Measurements from ENCODE around the gene ATXN7L1.

ATXN7L1 gene

DNA sequence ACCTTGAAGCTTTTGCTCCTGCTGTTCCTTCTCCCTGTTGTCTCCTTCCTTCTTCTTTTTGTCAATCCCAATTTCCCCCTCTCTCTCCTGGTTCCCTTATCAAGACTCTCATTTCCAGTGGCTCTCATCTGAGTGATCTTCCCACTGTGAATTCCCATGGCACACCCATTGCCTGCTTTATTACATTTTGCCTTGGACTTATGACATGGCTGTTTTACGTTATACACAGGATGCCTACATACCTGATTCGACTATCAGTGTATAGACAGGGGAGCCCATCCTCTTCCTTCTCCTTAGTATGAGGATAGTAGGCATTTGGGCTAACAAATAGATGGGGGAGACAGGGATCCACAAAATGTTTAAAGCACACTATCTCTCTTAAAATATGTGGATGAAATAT lies 255.2 kb downstream of the ATXN7L1 start:
- H3K4me1 Mint-ChIP-seq (ENCODE audit: low read depth) = no peaks in the 10 kb centered on the region
- DNase-seq (ENCODE audit: low spot score) = no peak
- H3K27ac Mint-ChIP-seq = no peak overlapping the region
- H3K36me3 Mint-ChIP-seq (ENCODE audit: low read depth) = peaks cover 23% of the 10 kb centered on the region
- no peaks in the 10 kb centered on the region for H3K27me3 Mint-ChIP-seq (ENCODE audit: low read depth)
- H3K4me3 Mint-ChIP-seq = no peak overlapping the region
- H3K9me3 Mint-ChIP-seq = peaks cover 8% of the 10 kb centered on the region

DNA sequence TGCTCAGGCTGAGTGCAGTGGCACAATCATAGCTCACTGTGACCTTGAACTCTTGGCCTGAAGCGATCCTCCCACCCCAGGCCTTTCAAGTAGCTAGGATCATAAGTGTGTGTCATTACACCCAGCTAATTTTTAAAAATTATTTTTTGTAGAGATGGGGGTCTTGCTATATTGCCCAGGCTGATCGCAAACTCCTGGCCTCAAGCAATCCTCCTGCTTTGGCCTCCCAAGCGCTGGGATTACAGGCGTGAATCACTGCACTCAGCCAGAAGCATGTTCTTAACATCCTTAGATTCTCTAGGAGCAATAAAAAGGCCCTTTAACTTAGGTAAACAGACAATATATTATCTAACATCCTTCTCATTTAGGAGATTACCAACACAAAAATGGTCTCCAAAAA lies 256.8 kb downstream of the ATXN7L1 start:
- no peak overlapping the region for H3K27ac Mint-ChIP-seq
- no peaks in the 10 kb centered on the region for H3K9me3 Mint-ChIP-seq
- H3K36me3 Mint-ChIP-seq (ENCODE audit: low read depth) = peaks cover 14% of the 10 kb centered on the region
- H3K4me1 Mint-ChIP-seq (ENCODE audit: low read depth) = no peaks in the 10 kb centered on the region
- no peak for DNase-seq (ENCODE audit: low spot score)
- H3K4me3 Mint-ChIP-seq = no peak overlapping the region
- no peaks in the 10 kb centered on the region for H3K27me3 Mint-ChIP-seq (ENCODE audit: low read depth)

DNA sequence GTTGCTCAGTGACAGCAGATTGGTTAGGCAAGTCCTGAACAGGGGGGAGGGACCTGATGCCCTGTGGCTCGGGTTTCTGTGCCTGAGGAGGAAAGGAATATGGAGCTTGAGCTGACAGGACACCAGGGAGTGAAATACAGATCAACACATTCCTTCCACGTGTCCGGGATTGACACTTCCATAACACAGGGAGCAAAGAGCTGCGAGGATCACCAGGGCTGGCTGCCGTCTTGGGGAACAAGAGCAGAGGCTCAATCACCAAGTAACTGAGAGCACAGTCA lies 258.4 kb downstream of the ATXN7L1 start:
- DNase-seq (ENCODE audit: low spot score) = no peak
- Mint-ChIP-seq H3K27ac (no peak overlapping the region), H3K36me3 (ENCODE audit: low read depth) (peaks cover 16% of the 10 kb centered on the region), H3K4me3 (no peak overlapping the region), H3K4me1 (ENCODE audit: low read depth) (no peaks in the 10 kb centered on the region), H3K27me3 (ENCODE audit: low read depth) (no peaks in the 10 kb centered on the region), H3K9me3 (no peaks in the 10 kb centered on the region)

DNA sequence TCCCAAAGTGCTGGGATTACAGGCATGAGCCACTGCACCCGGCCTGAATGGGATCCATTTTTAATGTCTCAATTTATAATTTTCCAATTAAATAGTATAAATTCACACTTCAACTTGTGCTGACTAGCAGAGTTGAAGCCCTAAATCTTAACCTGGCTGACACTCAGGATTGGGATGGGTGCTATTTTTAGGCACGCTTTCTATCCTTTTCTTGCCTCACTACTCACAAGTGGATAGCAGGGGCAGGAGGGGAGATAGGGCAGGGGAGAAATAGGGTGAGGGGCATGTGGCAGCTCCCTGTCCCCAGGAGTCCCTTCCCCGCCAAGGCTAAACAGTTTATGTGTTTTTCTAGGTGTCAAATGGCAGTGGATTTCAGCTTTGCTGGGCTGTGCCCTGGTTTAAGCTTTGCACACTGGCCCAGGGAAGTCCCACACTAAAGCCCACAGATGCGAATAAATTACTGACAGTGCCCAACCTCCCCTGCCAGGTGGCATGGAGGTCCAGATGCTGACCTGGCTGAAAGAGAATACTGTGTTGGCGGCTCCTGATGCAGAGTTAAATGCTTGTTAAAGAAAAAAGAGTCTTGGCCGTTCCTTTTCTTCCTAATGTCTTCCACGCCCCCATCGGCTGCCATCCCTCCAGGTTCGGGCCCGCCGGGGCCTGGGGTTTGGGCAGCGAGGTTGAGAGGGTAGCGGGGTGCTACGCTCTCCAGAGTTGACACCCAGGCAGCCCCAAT lies 259.0 kb downstream of the ATXN7L1 start:
- DNase-seq (ENCODE audit: low spot score) = no peak
- no peak overlapping the region for H3K27ac Mint-ChIP-seq
- no peaks in the 10 kb centered on the region for H3K4me1 Mint-ChIP-seq (ENCODE audit: low read depth)
- no peaks in the 10 kb centered on the region for H3K27me3 Mint-ChIP-seq (ENCODE audit: low read depth)
- no peaks in the 10 kb centered on the region for H3K9me3 Mint-ChIP-seq
- peaks cover 16% of the 10 kb centered on the region for H3K36me3 Mint-ChIP-seq (ENCODE audit: low read depth)
- no peak overlapping the region for H3K4me3 Mint-ChIP-seq

DNA sequence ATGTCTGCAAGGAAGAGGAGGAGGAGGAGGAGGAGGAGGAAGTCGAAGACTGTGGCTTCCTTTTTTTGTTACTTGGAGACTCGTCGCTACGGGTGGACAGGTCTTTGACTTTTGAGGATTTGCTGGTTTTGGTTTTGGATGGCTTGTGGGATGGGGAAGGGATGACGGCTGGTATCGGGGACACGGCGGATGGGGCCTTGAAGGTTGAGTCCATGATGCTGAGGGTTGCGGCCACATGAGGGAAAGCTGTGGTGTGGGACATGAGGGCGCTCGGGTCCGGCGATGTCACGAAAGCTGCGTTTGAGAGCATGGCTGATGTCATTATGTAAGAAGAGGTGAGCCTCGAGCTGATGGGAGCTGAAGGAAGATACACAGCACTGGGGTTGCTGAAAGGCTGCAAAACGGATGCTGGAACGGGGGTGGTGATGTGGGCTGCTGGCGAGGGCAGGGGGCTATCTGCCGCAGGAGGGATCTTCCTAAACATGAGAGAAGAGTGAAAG lies 262.0 kb downstream of the ATXN7L1 start:
- Mint-ChIP-seq H3K4me1 (ENCODE audit: low read depth) (no peaks in the 10 kb centered on the region), H3K9me3 (no peaks in the 10 kb centered on the region), H3K4me3 (no peak overlapping the region), H3K27ac (no peak overlapping the region), H3K36me3 (ENCODE audit: low read depth) (peaks cover 11% of the 10 kb centered on the region), H3K27me3 (ENCODE audit: low read depth) (no peaks in the 10 kb centered on the region)
- no peak for DNase-seq (ENCODE audit: low spot score)

DNA sequence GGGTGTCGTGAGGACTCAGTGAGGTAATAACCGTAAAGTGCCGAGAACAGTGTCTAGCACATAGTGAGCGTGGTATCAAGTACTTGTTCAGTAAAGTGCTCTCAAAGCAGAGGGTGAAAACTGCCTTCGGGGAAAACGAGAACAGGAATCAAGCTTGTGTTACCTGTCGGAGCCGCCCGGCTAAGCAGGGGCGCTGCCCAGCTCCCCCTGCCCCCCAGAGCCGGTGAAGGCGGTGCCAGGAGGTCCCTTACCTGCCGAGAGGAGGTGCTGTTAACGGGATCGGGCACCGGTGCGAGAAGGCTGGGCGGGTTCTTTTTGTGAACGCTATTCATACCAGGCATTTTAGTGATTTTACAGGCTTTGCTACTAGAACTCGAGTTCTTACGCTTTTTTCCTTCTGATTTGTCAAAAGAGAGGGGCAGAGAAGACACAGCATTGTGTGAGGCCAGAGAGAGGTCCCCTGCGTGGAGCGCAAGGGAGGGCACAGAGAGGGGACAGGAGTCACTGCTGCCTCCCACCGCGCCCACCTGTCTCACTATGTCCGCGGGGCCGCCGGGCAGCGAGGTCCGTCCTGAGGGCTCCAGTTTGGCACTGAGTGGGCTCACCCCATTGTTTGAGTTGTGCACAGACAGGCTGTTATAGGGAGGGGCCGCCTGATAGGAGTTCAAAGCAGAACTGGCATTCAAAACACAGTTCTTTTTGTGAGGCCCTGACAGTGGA lies 262.6 kb downstream of the ATXN7L1 start:
- no peak overlapping the region for H3K4me3 Mint-ChIP-seq
- no peak for DNase-seq (ENCODE audit: low spot score)
- H3K27me3 Mint-ChIP-seq (ENCODE audit: low read depth) = no peaks in the 10 kb centered on the region
- no peaks in the 10 kb centered on the region for H3K9me3 Mint-ChIP-seq
- H3K4me1 Mint-ChIP-seq (ENCODE audit: low read depth) = no peaks in the 10 kb centered on the region
- peaks cover 10% of the 10 kb centered on the region for H3K36me3 Mint-ChIP-seq (ENCODE audit: low read depth)
- H3K27ac Mint-ChIP-seq = no peak overlapping the region

DNA sequence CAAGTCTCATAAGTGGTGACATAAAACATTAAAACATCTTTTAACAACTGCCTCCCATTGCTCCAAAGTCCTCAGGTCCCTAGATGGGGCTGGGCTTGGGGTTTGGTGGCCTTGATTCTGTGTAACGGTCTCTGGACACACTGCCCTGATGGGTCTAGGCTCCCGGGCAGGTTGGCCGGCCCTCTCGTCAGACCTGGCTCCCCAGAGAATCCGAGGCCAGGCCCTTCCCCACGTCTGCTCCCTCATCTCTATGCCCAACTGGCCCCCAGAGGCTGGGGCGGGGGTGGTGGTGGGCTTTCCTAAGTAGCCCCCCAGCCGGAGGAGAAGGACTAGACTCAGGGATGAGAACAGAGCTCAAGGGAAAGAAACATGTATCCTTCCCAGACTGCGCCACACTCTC lies 263.6 kb downstream of the ATXN7L1 start:
- H3K27me3 Mint-ChIP-seq (ENCODE audit: low read depth) = no peaks in the 10 kb centered on the region
- H3K27ac Mint-ChIP-seq = no peak overlapping the region
- peaks cover 7% of the 10 kb centered on the region for H3K36me3 Mint-ChIP-seq (ENCODE audit: low read depth)
- H3K9me3 Mint-ChIP-seq = no peaks in the 10 kb centered on the region
- H3K4me3 Mint-ChIP-seq = no peak overlapping the region
- DNase-seq (ENCODE audit: low spot score) = no peak
- no peaks in the 10 kb centered on the region for H3K4me1 Mint-ChIP-seq (ENCODE audit: low read depth)

DNA sequence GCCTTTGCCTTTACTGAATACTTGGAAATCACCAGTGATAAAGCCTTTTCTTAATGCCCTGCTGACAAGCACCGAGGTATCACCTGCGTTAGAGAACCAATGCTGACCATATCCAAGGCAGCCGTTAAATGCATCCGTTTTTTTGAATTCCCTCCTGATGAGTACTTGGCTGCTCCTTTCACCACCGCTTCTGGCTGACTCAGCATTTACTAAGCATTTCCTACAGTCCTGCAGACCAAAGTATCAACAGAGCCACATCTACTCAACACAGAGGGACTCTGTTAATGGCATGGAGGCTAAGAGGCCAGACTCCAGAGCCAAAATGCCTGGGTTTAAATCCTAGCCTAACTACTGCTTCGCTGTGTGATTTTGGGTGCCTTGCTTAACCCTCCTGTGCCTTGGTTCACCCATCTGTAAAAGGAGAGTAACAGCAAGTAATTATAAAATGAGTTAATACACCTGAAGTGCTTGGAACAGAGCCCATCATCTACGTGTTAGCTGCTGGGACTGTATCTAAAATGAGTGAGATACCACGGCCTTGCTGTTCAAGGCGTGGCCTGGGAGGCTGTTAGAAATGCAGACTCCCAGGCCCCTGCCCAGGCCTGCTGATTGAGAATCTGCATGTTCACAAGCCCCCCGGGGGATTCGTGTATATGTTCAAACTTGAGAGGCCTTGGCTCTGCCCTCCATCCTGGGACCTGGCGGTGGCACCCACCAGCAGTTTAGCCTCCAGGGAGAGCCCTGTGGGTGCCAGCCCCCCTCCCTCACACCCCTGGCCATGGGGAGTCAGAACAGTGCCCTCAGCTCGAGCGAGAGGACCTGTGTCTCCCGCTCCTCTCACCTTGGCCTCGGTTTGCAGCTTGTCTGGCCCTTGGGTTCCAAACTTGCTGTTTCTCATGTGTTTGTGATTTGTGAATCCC lies 264.3 kb downstream of the ATXN7L1 start:
- Mint-ChIP-seq H3K36me3 (ENCODE audit: low read depth) (peaks cover 7% of the 10 kb centered on the region), H3K4me1 (ENCODE audit: low read depth) (no peaks in the 10 kb centered on the region), H3K27me3 (ENCODE audit: low read depth) (no peaks in the 10 kb centered on the region), H3K9me3 (no peaks in the 10 kb centered on the region), H3K27ac (no peak overlapping the region), H3K4me3 (no peak overlapping the region)
- DNase-seq (ENCODE audit: low spot score) = no peak

DNA sequence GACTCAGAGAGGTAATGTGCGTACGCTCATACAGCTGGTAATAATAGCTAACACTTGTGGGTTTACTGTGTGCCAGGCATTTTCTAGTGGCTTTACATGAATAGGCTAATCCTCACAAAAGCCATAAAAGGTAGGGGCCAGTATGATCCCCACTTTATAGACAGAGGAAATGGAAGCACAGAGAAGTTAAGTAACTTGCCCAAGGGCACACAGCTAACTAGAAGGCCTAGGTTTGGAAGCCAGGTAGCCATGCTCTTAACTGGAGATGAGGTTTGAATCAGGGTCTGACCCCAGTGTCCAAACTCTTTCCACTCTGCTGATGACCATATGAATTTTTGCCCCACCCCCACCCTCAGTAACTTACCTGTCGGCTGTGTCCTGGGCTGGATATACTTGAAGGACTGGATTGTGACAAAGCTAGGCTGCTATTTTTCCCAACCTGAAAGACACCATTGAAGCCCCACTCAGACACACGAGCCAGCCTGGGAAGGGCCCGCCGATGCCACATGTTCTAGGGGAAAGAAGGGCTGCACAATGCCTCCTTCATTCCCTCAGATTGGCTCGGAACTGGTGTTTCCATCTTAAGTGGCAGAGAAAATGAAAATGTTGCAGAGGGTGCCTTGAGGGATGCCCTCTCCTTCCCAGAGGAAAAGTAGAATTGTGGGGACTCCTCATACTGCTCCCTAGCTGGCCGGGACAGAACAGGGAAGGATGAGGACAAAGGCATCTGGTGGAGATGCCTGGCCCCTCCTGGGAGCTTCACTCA lies 266.1 kb downstream of the ATXN7L1 start:
- Mint-ChIP-seq H3K4me3 (no peak overlapping the region), H3K9me3 (no peaks in the 10 kb centered on the region), H3K4me1 (ENCODE audit: low read depth) (no peaks in the 10 kb centered on the region), H3K27ac (no peak overlapping the region), H3K36me3 (ENCODE audit: low read depth) (peaks cover 7% of the 10 kb centered on the region), H3K27me3 (ENCODE audit: low read depth) (no peaks in the 10 kb centered on the region)
- no peak for DNase-seq (ENCODE audit: low spot score)

DNA sequence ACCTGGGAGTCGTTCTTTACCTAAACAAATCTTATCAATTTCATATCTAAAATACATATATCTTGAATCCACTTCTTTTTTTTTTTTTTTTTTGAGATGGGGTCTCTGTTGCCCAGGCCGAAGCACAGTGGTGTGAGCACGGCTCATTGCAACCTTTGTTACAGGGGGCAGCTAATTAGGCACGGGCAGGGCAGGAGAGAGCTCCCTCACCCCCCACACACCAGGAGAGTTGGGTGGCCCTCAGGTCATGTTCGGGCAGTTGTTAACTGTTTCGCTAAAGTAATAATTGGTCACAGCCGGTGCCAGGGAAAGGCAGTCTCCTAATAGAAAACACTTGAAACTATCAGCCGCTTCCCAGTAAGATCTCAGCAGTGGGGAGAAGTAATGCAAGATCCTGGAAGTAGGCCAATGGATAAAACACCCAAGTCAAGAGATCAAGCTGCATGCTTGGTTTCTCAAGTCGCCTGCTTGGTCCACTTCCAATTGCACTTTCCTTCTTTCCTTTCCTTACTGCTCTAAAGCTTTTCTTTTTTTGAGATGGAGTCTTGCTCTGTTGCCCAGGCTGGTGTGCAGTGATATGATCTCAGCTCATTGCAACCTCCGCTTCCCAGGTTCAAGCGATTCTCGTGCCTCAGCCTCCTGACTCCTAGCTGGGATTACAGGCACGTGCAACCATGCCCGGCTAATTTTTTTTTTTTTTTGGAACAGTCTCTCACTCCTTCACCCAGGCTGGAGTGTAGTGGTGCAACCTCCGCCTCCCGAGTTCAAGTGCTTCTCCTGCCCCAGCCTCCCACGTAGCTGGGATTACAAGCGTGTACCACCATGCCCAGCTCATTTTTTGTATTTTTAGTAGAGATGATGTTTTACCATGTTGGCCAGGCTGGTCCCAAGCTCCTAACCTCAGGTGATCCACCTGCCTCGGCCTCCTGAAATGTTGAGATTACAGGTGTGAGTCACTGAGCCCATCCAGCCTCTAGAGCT lies 273.8 kb downstream of the ATXN7L1 start:
- H3K4me1 Mint-ChIP-seq (ENCODE audit: low read depth) = no peaks in the 10 kb centered on the region
- H3K9me3 Mint-ChIP-seq = no peaks in the 10 kb centered on the region
- no peak for DNase-seq (ENCODE audit: low spot score)
- H3K27me3 Mint-ChIP-seq (ENCODE audit: low read depth) = peaks cover 2% of the 10 kb centered on the region
- H3K27ac Mint-ChIP-seq = no peak overlapping the region
- no peaks in the 10 kb centered on the region for H3K36me3 Mint-ChIP-seq (ENCODE audit: low read depth)
- no peak overlapping the region for H3K4me3 Mint-ChIP-seq

DNA sequence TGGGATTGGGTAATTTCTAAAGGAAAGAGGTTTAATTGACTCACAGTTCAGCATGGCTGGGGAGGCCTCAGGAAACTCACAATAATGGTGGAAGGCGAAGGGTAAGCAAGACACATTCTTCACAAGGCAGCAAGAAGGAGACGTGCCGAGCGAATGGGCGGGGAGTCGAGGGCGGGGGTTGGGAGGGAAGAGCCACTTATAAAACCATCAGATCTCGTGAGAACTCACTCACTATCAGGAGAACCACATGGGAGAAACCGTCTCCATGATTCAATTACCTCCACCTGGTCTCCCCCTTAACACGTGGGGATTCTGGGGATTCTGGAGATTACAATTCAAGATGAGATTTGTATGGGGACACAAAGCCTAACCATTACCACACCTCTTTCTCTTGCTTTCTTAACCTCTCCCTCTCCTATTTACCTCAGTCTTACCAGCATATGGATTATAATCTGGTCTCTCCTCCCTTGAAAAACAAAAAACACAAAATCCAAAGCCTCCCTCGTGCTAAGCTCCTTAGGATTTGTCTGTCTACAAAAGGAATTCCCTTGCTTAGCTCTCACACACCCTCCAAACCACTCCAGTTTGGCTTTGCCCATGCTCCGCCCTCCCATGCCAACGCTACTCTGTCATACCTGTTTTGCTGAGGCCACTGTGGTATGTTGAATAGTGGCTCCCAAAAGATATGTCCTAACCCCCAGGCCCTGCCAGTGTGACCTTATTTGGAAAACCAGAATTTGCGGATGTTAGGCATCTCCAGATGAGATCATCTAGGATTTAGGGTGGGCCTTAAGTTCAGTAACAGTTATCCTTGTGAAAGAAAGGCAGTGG lies 275.5 kb downstream of the ATXN7L1 start:
- no peaks in the 10 kb centered on the region for H3K9me3 Mint-ChIP-seq
- no peak for DNase-seq (ENCODE audit: low spot score)
- H3K4me1 Mint-ChIP-seq (ENCODE audit: low read depth) = no peaks in the 10 kb centered on the region
- no peak overlapping the region for H3K4me3 Mint-ChIP-seq
- H3K27ac Mint-ChIP-seq = no peak overlapping the region
- peaks cover 5% of the 10 kb centered on the region for H3K27me3 Mint-ChIP-seq (ENCODE audit: low read depth)
- H3K36me3 Mint-ChIP-seq (ENCODE audit: low read depth) = no peaks in the 10 kb centered on the region

DNA sequence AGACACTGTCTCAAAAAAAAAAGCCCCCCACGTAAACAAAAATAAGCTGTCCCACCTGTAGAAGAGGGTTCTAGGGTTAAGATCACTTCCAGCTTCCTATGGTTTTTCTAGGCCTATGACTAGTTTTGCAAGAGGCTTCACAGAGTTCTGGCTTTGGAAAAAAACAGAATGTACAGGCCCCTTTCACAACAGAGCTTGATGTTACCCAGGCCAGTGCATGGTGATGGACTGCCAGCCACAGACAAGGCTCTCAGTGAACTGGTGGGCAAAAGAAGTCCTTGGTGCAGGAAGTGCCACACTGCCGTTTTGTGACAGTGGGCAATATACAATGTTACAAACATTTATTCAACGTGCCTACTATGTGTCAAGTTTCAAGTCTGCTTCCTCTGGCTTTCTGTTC lies 276.8 kb downstream of the ATXN7L1 start:
- no peak overlapping the region for H3K4me3 Mint-ChIP-seq
- no peak for DNase-seq (ENCODE audit: low spot score)
- H3K4me1 Mint-ChIP-seq (ENCODE audit: low read depth) = no peaks in the 10 kb centered on the region
- H3K27me3 Mint-ChIP-seq (ENCODE audit: low read depth) = peaks cover 5% of the 10 kb centered on the region
- H3K27ac Mint-ChIP-seq = no peak overlapping the region
- H3K9me3 Mint-ChIP-seq = no peaks in the 10 kb centered on the region
- H3K36me3 Mint-ChIP-seq (ENCODE audit: low read depth) = no peaks in the 10 kb centered on the region

All from T-helper 2 cell treated with Interferon-gamma antibody and Interleukin-4, amounts not matched to agents 5 μg/mL and 100 μg/mL, for 36 hours (primary cell).